Epithelial cell of proximal tubule (primary cell): ENCODE measurements around the gene ABHD5. TPM values are rescaled to one million over a fixed set of nuclear protein-coding genes. Genes with fewer than 3 reads are reported as not detected.

Source experiments
- DNase-seq: peaks from one replicate; pipeline ENCODE4 v3.0.0-alpha.2; 2011; ENCODE audit warnings: low read depth
- H3K4me3 ChIP-seq: 2 replicates; pipeline ENCODE4 v1.5.1; 2011; ENCODE audit warnings: low read depth, mild to moderate bottlenecking, low read length
- total RNA-seq: library from RNA; depleted of rRNA; stranded (reverse); fragments of >200 nt; gene quantifications from 2 replicates; pipeline ENCODE4 v1.2.3, GENCODE V29; 2015
- TF ChIP-seq, protein P1 (sequence below): conservative IDR thresholded peaks from 2 replicates; pipeline ENCODE4 v1.5.1; 2012; ENCODE audit warnings: low read depth, mild to moderate bottlenecking, low read length

ABHD5 gene
- total RNA-seq, 1 donor from 2014 or later = 25.0 TPM

- TF ChIP-seq, protein P1, sequence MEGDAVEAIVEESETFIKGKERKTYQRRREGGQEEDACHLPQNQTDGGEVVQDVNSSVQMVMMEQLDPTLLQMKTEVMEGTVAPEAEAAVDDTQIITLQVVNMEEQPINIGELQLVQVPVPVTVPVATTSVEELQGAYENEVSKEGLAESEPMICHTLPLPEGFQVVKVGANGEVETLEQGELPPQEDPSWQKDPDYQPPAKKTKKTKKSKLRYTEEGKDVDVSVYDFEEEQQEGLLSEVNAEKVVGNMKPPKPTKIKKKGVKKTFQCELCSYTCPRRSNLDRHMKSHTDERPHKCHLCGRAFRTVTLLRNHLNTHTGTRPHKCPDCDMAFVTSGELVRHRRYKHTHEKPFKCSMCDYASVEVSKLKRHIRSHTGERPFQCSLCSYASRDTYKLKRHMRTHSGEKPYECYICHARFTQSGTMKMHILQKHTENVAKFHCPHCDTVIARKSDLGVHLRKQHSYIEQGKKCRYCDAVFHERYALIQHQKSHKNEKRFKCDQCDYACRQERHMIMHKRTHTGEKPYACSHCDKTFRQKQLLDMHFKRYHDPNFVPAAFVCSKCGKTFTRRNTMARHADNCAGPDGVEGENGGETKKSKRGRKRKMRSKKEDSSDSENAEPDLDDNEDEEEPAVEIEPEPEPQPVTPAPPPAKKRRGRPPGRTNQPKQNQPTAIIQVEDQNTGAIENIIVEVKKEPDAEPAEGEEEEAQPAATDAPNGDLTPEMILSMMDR = no peak
- no peak for DNase-seq
- H3K4me3 ChIP-seq = no peak overlapping the region
Measured at GRCh38 chr3:43782541-43782940, 91.8 kb downstream of the ABHD5 start.

Other genes with a start within 250 kb of the ABHD5 start
- 21.1 and 30.7 TPM in 2 replicates for gene ANO10, start 68.9 kb upstream of the ABHD5 start, total RNA-seq